HEK293 (cell line): ENCODE data around the gene RBM20.

Experiments
- CTCF ChIA-PET: fragments of 350-600 bp; formaldehyde crosslinking; extraction: SDS; loops from one replicate; lab custom pipeline; 2021; ENCODE audit warnings: antibody characterized with exemption; lab: Yijun Ruan, JAX
- POLR2A ChIA-PET: fragments of 300-600 bp; formaldehyde crosslinking; extraction: SDS; loops from one replicate; lab custom pipeline; 2020; ENCODE audit warnings: antibody characterized with exemption, inconsistent platforms; lab: Yijun Ruan, JAX
- H3K27ac ChIP-seq: fragments of 200-500 bp; sonication (Bioruptor generic); 2 replicates; pipeline ENCODE4 v1.5.1; 2014; ENCODE audit warnings: low read depth, low read length, control low read depth, inconsistent platforms; ENCODE audit errors: extremely low read depth
- H3K36me3 ChIP-seq, 2 experiments: fragments of 200-500 bp in 1 of 2; sonication (Bioruptor generic) in 1 of 2; 1 replicate in 1 of 2; 2 replicates in 1 of 2; pipeline ENCODE4 v1.5.1; 2014 to 2017; ENCODE audit warnings: inconsistent platforms in 2 of 2, low read length in 2 of 2; ENCODE audit not compliant: control insufficient read depth in 2 of 2, insufficient read depth in 1 of 2
- H3K4me1 ChIP-seq: fragments of 200-500 bp; sonication (Bioruptor generic); 2 replicates; pipeline ENCODE4 v1.5.1; 2014; ENCODE audit warnings: mild to moderate bottlenecking, low read length, inconsistent platforms; ENCODE audit not compliant: control insufficient read depth, insufficient read depth
- H3K4me3 ChIP-seq: 2 replicates; pipeline ENCODE4 v1.5.1; 2011; ENCODE audit warnings: low read depth, mild to moderate bottlenecking, control low read depth, low read length, moderate library complexity
- H3K9me3 ChIP-seq: fragments of 200-500 bp; sonication (Bioruptor generic); 2 replicates; pipeline ENCODE4 v1.5.1; 2014; ENCODE audit warnings: low read depth, low read length, inconsistent platforms; ENCODE audit not compliant: control insufficient read depth, insufficient read depth
- BCL11B ChIP-seq: fragments of 450-650 bp; formaldehyde crosslinking; IDR thresholded peaks from 2 replicates; pipeline ENCODE4 v1.5.1; 2016; ENCODE audit warnings: low read depth, missing biosample characterization, missing genetic modification characterization
- GFI1B ChIP-seq: fragments of 450-650 bp; formaldehyde crosslinking; IDR thresholded peaks from 2 replicates; pipeline ENCODE4 v1.5.1; 2016; ENCODE audit warnings: missing biosample characterization, missing genetic modification characterization
- KLF16 ChIP-seq: fragments of 450-650 bp; formaldehyde crosslinking; IDR thresholded peaks from 2 replicates; pipeline ENCODE4 v1.5.1; 2017; ENCODE audit warnings: missing biosample characterization, missing genetic modification characterization
- MEIS1 ChIP-seq: sonication (generic); formaldehyde crosslinking; IDR thresholded peaks from 2 replicates; pipeline ENCODE4 v1.8.1; 2022; ENCODE audit warnings: missing genetic modification reagents, mild to moderate bottlenecking, borderline replicate concordance
- MZF1 ChIP-seq: fragments of 450-650 bp; formaldehyde crosslinking; IDR thresholded peaks from 2 replicates; pipeline ENCODE4 v1.5.1; 2017; ENCODE audit warnings: missing biosample characterization, missing genetic modification characterization, borderline replicate concordance
- PBX3 ChIP-seq: sonication (generic); formaldehyde crosslinking; IDR thresholded peaks from 2 replicates; pipeline ENCODE4 v1.8.1; 2022; ENCODE audit warnings: mild to moderate bottlenecking, moderate library complexity, missing genetic modification reagents
- SALL2 ChIP-seq: fragments of 450-650 bp; formaldehyde crosslinking; IDR thresholded peaks from 2 replicates; pipeline ENCODE4 v1.5.0; 2017; ENCODE audit warnings: missing biosample characterization, mild to moderate bottlenecking, missing genetic modification characterization, borderline replicate concordance
- SCRT1 ChIP-seq: fragments of 450-650 bp; formaldehyde crosslinking; IDR thresholded peaks from 2 replicates; pipeline ENCODE4 v1.5.1; 2016; ENCODE audit warnings: missing biosample characterization, missing genetic modification characterization, borderline replicate concordance
- TSHZ1 ChIP-seq: fragments of 450-650 bp; formaldehyde crosslinking; IDR thresholded peaks from 2 replicates; pipeline ENCODE4 v1.5.1; 2016; ENCODE audit warnings: missing biosample characterization, missing genetic modification characterization, borderline replicate concordance
- ZBTB11 ChIP-seq: fragments of 450-650 bp; formaldehyde crosslinking; conservative IDR thresholded peaks from 2 replicates; pipeline ENCODE4 v1.5.1; 2016; ENCODE audit warnings: low read depth, missing biosample characterization, missing genetic modification characterization
- ZBTB17 ChIP-seq: fragments of 450-650 bp; formaldehyde crosslinking; IDR thresholded peaks from 2 replicates; pipeline ENCODE4 v1.5.1; 2016; ENCODE audit warnings: missing biosample characterization, missing genetic modification characterization
- ZNF16 ChIP-seq: fragments of 450-650 bp; formaldehyde crosslinking; IDR thresholded peaks from 2 replicates; pipeline ENCODE4 v1.5.1; 2016; ENCODE audit warnings: low read depth, missing biosample characterization, missing genetic modification characterization
- ZNF184 ChIP-seq: fragments of 450-650 bp; IDR thresholded peaks from 2 replicates; pipeline ENCODE4 v1.5.1; 2018; ENCODE audit warnings: missing biosample characterization, mild to moderate bottlenecking, missing genetic modification characterization
- ZNF26 ChIP-seq: fragments of 450-650 bp; formaldehyde crosslinking; IDR thresholded peaks from 2 replicates; pipeline ENCODE4 v1.5.1; 2016; ENCODE audit warnings: missing biosample characterization, missing genetic modification characterization
- ZNF350 ChIP-seq: fragments of 450-650 bp; formaldehyde crosslinking; IDR thresholded peaks from 2 replicates; pipeline ENCODE4 v1.5.0; 2017; ENCODE audit warnings: missing biosample characterization, mild to moderate bottlenecking, missing genetic modification characterization
- ZNF426 ChIP-seq: fragments of 450-650 bp; formaldehyde crosslinking; IDR thresholded peaks from 2 replicates; pipeline ENCODE4 v1.5.1; 2017; ENCODE audit warnings: missing biosample characterization, missing genetic modification characterization, mild to moderate bottlenecking, inconsistent platforms, moderate library complexity
- ZNF610 ChIP-seq: fragments of 450-650 bp; formaldehyde crosslinking; IDR thresholded peaks from 2 replicates; pipeline ENCODE4 v1.5.1; 2016; ENCODE audit warnings: missing biosample characterization, missing genetic modification characterization, borderline replicate concordance
- TF ChIP-seq, protein P1 (sequence below): fragments of 450-650 bp; formaldehyde crosslinking; IDR thresholded peaks from 2 replicates; pipeline ENCODE4 v1.5.1; 2016; ENCODE audit warnings: missing biosample characterization, missing genetic modification characterization
- TF ChIP-seq, protein P2 (sequence below): fragments of 450-650 bp; formaldehyde crosslinking; IDR thresholded peaks from 2 replicates; pipeline ENCODE4 v1.5.1; 2016; ENCODE audit warnings: missing biosample characterization, missing genetic modification characterization

Gene RBM20

DNA sequence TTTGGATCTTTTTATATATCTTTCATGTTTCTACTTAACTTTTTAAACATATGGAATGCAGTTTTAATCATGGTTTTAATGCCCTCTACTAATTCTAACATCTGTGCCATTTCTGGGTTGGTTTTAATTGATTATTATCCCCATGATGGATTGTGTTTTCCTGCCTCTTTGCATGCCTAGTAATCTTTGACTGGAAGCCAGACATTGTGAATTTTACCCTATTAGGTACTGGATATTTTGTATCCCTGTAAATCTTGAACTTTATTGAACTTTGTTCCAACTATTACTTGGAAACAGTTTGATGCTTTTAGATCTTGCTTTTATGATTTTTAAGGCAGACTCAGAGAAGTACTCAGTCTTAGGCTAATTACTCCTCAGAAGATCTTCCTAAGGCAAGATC lies 16.0 kb upstream of the RBM20 start:
- Histone ChIP-seq H3K36me3 (no peaks in the 10 kb centered on the region), H3K9me3 (no peaks in the 10 kb centered on the region), H3K4me1 (peaks cover 18% of the 10 kb centered on the region), H3K27ac (no peak overlapping the region), H3K4me3 (no peak overlapping the region)
- TF ChIP-seq PBX3 (CRISPR knock-in tag): no peak
- TF ChIP-seq ZNF26 (tag by site-specific recombination): peak; percentile 96
- no peak for TF ChIP-seq ZNF350 (tag by site-specific recombination)
- no peak for TF ChIP-seq MZF1 (tag by site-specific recombination)
- TF ChIP-seq GFI1B (tag by site-specific recombination): no peak
- TF ChIP-seq TSHZ1 (tag by site-specific recombination): no peak
- TF ChIP-seq, protein P1, sequence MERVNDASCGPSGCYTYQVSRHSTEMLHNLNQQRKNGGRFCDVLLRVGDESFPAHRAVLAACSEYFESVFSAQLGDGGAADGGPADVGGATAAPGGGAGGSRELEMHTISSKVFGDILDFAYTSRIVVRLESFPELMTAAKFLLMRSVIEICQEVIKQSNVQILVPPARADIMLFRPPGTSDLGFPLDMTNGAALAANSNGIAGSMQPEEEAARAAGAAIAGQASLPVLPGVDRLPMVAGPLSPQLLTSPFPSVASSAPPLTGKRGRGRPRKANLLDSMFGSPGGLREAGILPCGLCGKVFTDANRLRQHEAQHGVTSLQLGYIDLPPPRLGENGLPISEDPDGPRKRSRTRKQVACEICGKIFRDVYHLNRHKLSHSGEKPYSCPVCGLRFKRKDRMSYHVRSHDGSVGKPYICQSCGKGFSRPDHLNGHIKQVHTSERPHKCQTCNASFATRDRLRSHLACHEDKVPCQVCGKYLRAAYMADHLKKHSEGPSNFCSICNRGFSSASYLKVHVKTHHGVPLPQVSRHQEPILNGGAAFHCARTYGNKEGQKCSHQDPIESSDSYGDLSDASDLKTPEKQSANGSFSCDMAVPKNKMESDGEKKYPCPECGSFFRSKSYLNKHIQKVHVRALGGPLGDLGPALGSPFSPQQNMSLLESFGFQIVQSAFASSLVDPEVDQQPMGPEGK (tag by site-specific recombination): no peak
- CTCF ChIA-PET: no interaction called here
- POLR2A ChIA-PET: no interaction called here

DNA sequence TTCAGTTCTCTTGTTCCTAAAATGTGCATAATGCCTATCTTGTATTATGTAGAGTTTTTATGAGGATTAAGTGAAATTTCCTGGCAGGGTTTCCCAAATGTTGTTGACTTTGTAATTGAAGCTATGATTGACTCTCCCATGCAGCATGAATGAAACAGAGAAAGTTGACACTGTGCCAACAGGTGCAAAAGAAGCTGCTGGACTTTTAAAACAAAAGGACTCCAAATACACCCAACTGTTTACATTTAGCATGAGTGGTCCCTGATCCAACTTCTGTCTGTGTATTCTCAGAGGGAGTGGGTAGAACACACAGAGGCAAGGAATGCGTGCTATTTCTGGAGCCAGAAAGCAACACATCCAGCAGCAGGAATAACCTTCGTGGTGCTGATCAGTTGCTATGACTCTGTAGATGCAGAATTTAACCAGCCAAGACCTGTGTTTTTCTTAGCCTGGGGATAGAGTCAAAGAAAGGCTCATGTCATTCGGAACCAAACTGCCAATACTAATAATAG lies 14.4 kb upstream of the RBM20 start:
- POLR2A ChIA-PET: interaction anchor here (0.8 kb wide), 1 partner anchor 14 kb away, joined by 5 read pairs; the partner anchor contains the start of gene RBM20
- Histone ChIP-seq H3K36me3 (no peaks in the 10 kb centered on the region), H3K4me3 (no peak overlapping the region), H3K27ac (peak overlapping the region; percentile 64), H3K9me3 (no peaks in the 10 kb centered on the region), H3K4me1 (peaks cover 20% of the 10 kb centered on the region)
- CTCF ChIA-PET: interaction anchor here (0.7 to 1.3 kb wide), 3 partner anchors 19 to 51 kb away, joined by 3 to 5 read pairs (median 5); no protein-coding TSS in a partner anchor
- peak; percentile 88 for TF ChIP-seq SCRT1 (tag by site-specific recombination)
- TF ChIP-seq ZNF426: no peak
- peak; percentile 73; the same call in 1 of the 2 replicates for TF ChIP-seq BCL11B
- no peak for TF ChIP-seq SALL2 (tag by site-specific recombination)
- TF ChIP-seq, protein P2, sequence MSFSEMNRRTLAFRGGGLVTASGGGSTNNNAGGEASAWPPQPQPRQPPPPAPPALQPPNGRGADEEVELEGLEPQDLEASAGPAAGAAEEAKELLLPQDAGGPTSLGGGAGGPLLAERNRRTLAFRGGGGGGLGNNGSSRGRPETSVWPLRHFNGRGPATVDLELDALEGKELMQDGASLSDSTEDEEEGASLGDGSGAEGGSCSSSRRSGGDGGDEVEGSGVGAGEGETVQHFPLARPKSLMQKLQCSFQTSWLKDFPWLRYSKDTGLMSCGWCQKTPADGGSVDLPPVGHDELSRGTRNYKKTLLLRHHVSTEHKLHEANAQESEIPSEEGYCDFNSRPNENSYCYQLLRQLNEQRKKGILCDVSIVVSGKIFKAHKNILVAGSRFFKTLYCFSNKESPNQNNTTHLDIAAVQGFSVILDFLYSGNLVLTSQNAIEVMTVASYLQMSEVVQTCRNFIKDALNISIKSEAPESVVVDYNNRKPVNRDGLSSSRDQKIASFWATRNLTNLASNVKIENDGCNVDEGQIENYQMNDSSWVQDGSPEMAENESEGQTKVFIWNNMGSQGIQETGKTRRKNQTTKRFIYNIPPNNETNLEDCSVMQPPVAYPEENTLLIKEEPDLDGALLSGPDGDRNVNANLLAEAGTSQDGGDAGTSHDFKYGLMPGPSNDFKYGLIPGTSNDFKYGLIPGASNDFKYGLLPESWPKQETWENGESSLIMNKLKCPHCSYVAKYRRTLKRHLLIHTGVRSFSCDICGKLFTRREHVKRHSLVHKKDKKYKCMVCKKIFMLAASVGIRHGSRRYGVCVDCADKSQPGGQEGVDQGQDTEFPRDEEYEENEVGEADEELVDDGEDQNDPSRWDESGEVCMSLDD (tag by site-specific recombination): no peak
- TF ChIP-seq ZBTB17: peak; percentile 89
- TF ChIP-seq KLF16 (tag by site-specific recombination): no peak
- 0 out of 2 replicates have a peak, but pooled peaks have one; percentile 5 for TF ChIP-seq ZNF610 (tag by site-specific recombination)
- no peak for TF ChIP-seq ZBTB11 (tag by site-specific recombination)
- TF ChIP-seq ZNF16: no peak
- no peak for TF ChIP-seq MEIS1 (CRISPR knock-in tag)
- peak; percentile 84 for TF ChIP-seq ZNF184 (tag by site-specific recombination)
